Measurements from ENCODE around the gene CYP26B1. TPM values are rescaled to one million over a fixed set of nuclear protein-coding genes. Genes with fewer than 3 reads are reported as not detected.

Gene CYP26B1
- total and polyA plus RNA-seq, 4 donors = 1.1 to 4.7 (median 2.4) TPM

- Histone ChIP-seq H3K9ac (ENCODE audit: insufficient read depth in 1 of 2, low read length in 2 of 2) (no peak overlapping the region), H3K36me3 (ENCODE audit: control insufficient read depth in 4 of 4, insufficient read depth in 4 of 4, low read length in 4 of 4) (no peaks in the 10 kb centered on the region), H3K27ac (ENCODE audit: low read depth in 1 of 2, low read length in 1 of 2) (no peak overlapping the region), H3K9me3 (ENCODE audit: control insufficient read depth in 4 of 4, insufficient read depth in 3 of 4, low read length in 3 of 4) (no peaks in the 10 kb centered on the region), H3K4me1 (ENCODE audit: control insufficient read depth in 5 of 5, insufficient read depth in 5 of 5, low read length in 5 of 5) (peaks cover 0 to 2% (median 0%) of the 10 kb centered on the region in 5 donors), H3K4me3 (no peak overlapping the region), H3K27me3 (ENCODE audit: control insufficient read depth in 3 of 3, insufficient read depth in 3 of 3, low read length in 2 of 3) (no peaks in the 10 kb centered on the region)
- no peak for ATAC-seq (ENCODE audit: insufficient read depth, low FRiP score)
- DNase-seq = no peak
- TF ChIP-seq CTCF (IDR thresholded peaks at IDR 0.05; ENCODE audit: control extremely low read depth, extremely low read depth) = no peak
- 94% methylated on average over 10 of the region's 10 CpGs for WGBS, 2 donors
These were observed 29.9 kb downstream of the CYP26B1 start for GRCh38 chr2:72117718-72118117.

- H3K27me3 ChIP-seq (ENCODE audit: control insufficient read depth in 3 of 3, insufficient read depth in 3 of 3, low read length in 2 of 3) = no peaks in the 10 kb centered on the region
- H3K4me3 ChIP-seq = no peak overlapping the region
- H3K9ac ChIP-seq (ENCODE audit: insufficient read depth in 1 of 2, low read length in 2 of 2) = no peak overlapping the region
- H3K36me3 ChIP-seq (ENCODE audit: control insufficient read depth in 4 of 4, insufficient read depth in 4 of 4, low read length in 4 of 4) = no peaks in the 10 kb centered on the region
- H3K9me3 ChIP-seq (ENCODE audit: control insufficient read depth in 4 of 4, insufficient read depth in 3 of 4, low read length in 3 of 4) = no peaks in the 10 kb centered on the region
- H3K27ac ChIP-seq (ENCODE audit: low read depth in 1 of 2, low read length in 1 of 2) = no peak overlapping the region
- DNase-seq (no peak), ATAC-seq (ENCODE audit: insufficient read depth, low FRiP score) (no peak)
- TF ChIP-seq CTCF (IDR thresholded peaks at IDR 0.05; ENCODE audit: control extremely low read depth, extremely low read depth) = no peak
- 91 to 96% methylated on average over 6 of the region's 6 CpGs for WGBS, 2 donors
- peaks cover 0 to 2% (median 0%) of the 10 kb centered on the region in 5 donors for H3K4me1 ChIP-seq (ENCODE audit: control insufficient read depth in 5 of 5, insufficient read depth in 5 of 5, low read length in 5 of 5)
These were observed 30.6 kb downstream of the CYP26B1 start for GRCh38 chr2:72117029-72117428.

GRCh38 chr2:72116081-72116533, 31.6 kb downstream of the CYP26B1 start:
- DNase-seq = no peak
- ATAC-seq (ENCODE audit: insufficient read depth, low FRiP score) = no peak
- Histone ChIP-seq H3K36me3 (ENCODE audit: control insufficient read depth in 4 of 4, insufficient read depth in 4 of 4, low read length in 4 of 4) (no peaks in the 10 kb centered on the region), H3K9ac (ENCODE audit: insufficient read depth in 1 of 2, low read length in 2 of 2) (no peak overlapping the region), H3K4me1 (ENCODE audit: control insufficient read depth in 5 of 5, insufficient read depth in 5 of 5, low read length in 5 of 5) (peaks cover 0 to 2% (median 0%) of the 10 kb centered on the region in 5 donors), H3K4me3 (no peak overlapping the region), H3K27me3 (ENCODE audit: control insufficient read depth in 3 of 3, insufficient read depth in 3 of 3, low read length in 2 of 3) (no peaks in the 10 kb centered on the region), H3K27ac (ENCODE audit: low read depth in 1 of 2, low read length in 1 of 2) (no peak overlapping the region), H3K9me3 (ENCODE audit: control insufficient read depth in 4 of 4, insufficient read depth in 3 of 4, low read length in 3 of 4) (no peaks in the 10 kb centered on the region)
- 48% methylated on average over 4 of the region's 4 CpGs for WGBS, 2 donors
- TF ChIP-seq CTCF (IDR thresholded peaks at IDR 0.05; ENCODE audit: control extremely low read depth, extremely low read depth) = no peak
